ENCODE data around the gene OPCML. TPM values are rescaled to one million over a fixed set of nuclear protein-coding genes. Genes with fewer than 3 reads are reported as not detected.

OPCML gene
- total and polyA plus RNA-seq, 12 donors = under 0.01 to 1.2 (median 0.39) TPM

- WGBS, 2 donors = 88% methylated on average over 6 of the region's 6 CpGs
- no peak for DNase-seq
- intact Hi-C loops (cut with DNase I) = no loop called here
- H3K4me3 ChIP-seq = no peak overlapping the region
- no peaks in the 10 kb centered on the region for H3K36me3 ChIP-seq
- no peak overlapping the region for H3K27ac ChIP-seq
- no peak for TF ChIP-seq CTCF (IDR thresholded peaks at IDR 0.05)
- peaks cover 0 to 8% (median under 1%) of the 10 kb centered on the region in 9 donors for H3K4me1 ChIP-seq
- H3K27me3 ChIP-seq = no peaks in the 10 kb centered on the region
- no peaks in the 10 kb centered on the region for H3K9me3 ChIP-seq
- no peak for ATAC-seq
These were observed 840.3 kb downstream of the OPCML start for GRCh38 chr11:132691848-132692550.

DNA sequence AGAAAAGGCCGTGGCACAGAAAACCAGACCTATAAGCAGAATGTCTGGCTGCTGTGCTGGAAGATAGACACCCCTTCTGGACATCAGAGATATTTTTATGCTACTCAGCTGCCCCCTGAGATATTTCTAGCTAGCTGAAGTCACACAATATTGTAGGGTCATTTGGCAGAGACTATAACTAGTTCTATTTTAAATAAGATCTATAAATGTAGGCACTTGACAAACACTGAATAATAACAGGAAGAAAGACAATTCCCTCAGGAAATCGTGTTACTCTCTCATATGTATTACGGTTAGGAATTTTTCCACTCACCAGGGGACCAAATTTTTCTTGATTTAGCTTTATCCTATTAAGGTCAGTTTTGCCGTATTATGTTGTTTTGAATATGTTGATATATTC lies 845.4 kb downstream of the OPCML start:
- peak in 6 of 8 donors; percentile 58 to 92 (median 66) for ATAC-seq
- 29 to 30% methylated on average over 4 of the region's 4 CpGs for WGBS, 2 donors
- peak overlapping the region in 2 of 10 donors; percentile 14 to 51 for H3K27ac ChIP-seq

GRCh38 chr11:132685174-132685611 lies 847.1 kb downstream of the OPCML start:
- 43 to 45% methylated on average over 3 of the region's 3 CpGs for WGBS, 2 donors

More for the DNA sequence above, 845.4 kb downstream of the OPCML start:
- Histone ChIP-seq H3K27me3 (no peaks in the 10 kb centered on the region), H3K36me3 (no peaks in the 10 kb centered on the region), H3K4me1 (peaks cover 0 to 27% (median 6%) of the 10 kb centered on the region in 9 donors), H3K9me3 (no peaks in the 10 kb centered on the region), H3K4me3 (no peak overlapping the region)
- no peak for TF ChIP-seq CTCF (IDR thresholded peaks at IDR 0.05)
- DNase-seq = peak in 1 of 2 donors; percentile 6
- intact Hi-C loops (cut with DNase I) = loop anchor here in 1 of 10 donors (10.0 kb wide), 1 partner anchor 228 kb away; no protein-coding TSS in a partner anchor

DNA sequence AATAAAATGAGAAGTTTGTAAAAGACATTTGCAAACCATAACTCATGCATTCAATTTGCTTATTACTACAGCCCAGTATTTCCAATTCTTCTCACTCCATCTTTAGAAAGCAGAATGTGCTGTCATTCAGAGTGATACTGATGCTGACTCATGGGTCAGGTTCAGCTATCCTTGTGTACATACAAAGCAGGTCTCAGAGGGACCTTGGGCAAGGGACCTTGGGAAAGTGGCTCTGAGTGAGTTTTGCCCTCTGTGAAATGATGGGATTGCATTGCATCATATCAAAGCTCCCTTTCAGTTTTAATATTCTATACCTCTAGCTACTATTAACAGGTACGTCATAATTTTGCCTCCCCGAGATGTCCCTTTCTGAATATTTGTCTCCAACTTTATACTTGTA lies 848.7 kb downstream of the OPCML start:
- Histone ChIP-seq H3K4me3 (no peak overlapping the region), H3K27ac (no peak overlapping the region), H3K4me1 (peaks cover 0 to 27% (median 6%) of the 10 kb centered on the region in 9 donors), H3K27me3 (no peaks in the 10 kb centered on the region), H3K36me3 (no peaks in the 10 kb centered on the region), H3K9me3 (peaks cover 0 to 4% (median 0%) of the 10 kb centered on the region in 11 donors)
- no peak for TF ChIP-seq CTCF (IDR thresholded peaks at IDR 0.05)
- DNase-seq (no peak), ATAC-seq (no peak)
- intact Hi-C loops (cut with DNase I) = loop anchor here in 1 of 10 donors (10.0 kb wide), 1 partner anchor 231 kb away; no protein-coding TSS in a partner anchor
- 93 to 95% methylated on average over 2 of the region's 2 CpGs for WGBS, 2 donors

More at GRCh38 chr11:132685174-132685611, 847.1 kb downstream of the OPCML start:
- no peak for TF ChIP-seq CTCF (IDR thresholded peaks at IDR 0.05)
- Histone ChIP-seq H3K27ac (peak overlapping the region in 2 of 10 donors; percentile 6 to 25), H3K27me3 (no peaks in the 10 kb centered on the region), H3K4me1 (peaks cover 0 to 27% (median 6%) of the 10 kb centered on the region in 9 donors), H3K9me3 (peaks cover 0 to 4% (median 0%) of the 10 kb centered on the region in 11 donors), H3K36me3 (no peaks in the 10 kb centered on the region), H3K4me3 (no peak overlapping the region)
- ATAC-seq (peak in 1 of 8 donors; percentile 19), DNase-seq (no peak)
- intact Hi-C loops (cut with DNase I) = loop anchor here in 1 of 10 donors (10.0 kb wide), 1 partner anchor 230 kb away; no protein-coding TSS in a partner anchor
